NCI-H524 (cell line): ENCODE data around the gene IST1.
A peak's percentile ranks its signal among the peaks of the same experiment; 100 is the strongest.
"Not testable (repeated sequence)": the region's sequence is repeated elsewhere in the genome, so short reads cannot be mapped to it uniquely, and the experiment has no call there.

ENCODE experiments used
- DNase-seq, 2 experiments: peaks; one replicate each; lab custom pipeline; 2025; lab: John Stamatoyannopoulos, UW

IST1 gene

DNA sequence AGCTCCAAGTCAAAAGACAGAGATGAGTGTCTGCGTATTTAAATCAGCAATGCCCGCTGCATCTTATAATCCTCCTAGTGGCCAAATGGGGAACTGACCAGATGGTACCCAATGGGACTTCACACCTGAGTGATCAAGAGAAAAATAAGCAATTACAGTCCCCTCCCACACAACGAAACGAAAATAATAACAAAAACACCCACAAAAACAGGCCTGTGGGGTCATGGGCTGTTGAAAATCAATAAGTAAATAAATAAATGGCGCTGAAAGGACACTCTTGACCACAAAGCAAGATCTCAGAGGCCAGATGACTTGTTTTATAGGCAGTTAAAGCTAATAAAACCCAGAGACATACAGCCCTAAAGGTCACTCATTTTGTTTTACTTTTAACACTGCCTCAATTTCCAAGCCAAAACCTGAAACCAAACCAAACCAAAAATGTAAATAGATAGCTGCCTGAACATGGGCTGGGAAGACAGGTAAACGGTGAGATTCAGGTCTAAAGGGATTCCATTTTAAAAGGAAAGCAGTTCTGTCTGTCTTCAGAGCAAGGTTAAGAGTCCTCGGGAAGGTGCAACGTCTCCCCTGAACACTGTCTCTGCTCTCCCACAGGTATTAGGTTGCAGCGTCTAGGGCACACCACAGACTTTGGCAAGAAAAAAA is 12.7 kb upstream of the IST1 start:
- peak; percentile 83 to 88 for DNase-seq

DNA sequence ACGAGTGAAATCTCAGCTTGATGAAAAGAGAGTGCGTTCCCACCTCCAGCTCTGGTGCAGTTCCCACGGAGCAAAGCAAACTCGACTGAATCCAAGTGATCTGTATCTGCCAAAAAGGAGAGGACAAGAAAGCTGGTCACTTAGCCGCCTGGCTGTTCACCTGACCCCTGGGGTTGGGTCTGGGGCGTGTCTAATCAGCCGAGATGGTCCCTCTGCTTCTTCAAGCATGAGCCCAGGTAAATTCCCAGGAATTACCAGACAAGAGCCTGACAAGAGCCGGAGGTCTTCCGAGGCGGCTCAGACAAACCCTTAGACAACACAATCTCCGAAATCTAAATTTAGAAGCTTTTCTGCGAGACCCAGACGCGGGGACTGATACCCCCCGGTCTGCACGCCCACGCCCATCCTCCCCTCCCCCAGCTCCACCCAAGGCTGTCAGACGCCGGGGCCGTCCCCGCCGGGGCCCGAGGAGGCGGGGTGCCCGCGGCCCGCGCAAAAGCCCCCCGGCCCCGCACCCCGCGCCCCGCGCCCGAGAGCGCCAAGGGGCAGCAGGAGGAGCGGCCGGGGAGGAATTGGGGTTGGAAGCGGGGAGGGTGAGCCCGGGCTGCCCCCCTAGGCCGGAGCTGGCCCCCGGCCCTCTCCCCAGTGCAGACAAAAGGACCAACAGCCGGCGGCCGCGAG is 12.0 kb upstream of the IST1 start:
- DNase-seq = peak in 1 of 2 experiments; percentile 55

DNA sequence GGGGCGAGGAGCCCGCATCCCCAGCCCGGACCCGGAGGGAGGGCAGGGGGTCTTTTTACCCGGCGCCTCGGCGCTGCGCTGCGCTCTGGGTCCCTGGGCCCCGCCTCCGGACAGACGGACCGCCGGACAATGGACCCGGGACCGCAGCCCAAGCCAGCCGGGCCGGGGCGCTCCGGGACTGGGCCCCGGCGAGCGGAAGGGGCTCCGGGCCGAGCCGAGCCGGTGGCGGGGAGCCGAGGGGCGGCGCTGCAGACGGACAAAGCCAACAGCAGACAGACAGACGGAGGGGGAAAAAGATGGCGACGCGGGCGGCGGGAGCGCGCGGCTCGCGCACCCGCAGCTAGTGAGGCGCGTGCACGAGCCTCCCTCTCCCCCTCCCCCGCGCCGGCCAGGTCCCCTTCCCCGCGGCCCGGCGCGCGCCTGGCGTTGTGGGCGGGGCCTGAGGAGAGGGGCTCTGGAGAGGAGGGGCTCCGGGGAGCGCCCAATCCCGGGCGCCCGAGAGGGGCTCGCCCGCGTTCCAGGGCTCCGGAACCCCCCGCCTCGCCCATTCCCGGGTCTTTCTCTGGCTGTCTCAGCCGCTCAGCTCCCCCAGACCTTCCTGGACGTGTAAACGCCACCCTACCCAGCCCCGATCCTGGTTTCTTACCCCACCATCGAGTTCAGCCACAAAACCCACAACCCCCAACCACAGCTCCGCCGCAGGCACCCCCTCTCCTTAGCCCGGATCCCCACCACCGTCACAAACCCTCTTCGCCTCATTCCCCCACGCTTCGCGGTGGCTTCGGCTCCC is 11.3 kb upstream of the IST1 start, which contains the start of gene ZNF821:
ZNF821 (minus strand) TSS at position 334 of the 790 bp plus-strand sequence. CDS start 4,236 bp downstream, outside the sequence.
- DNase-seq = peak; percentile 77 to 89

DNA sequence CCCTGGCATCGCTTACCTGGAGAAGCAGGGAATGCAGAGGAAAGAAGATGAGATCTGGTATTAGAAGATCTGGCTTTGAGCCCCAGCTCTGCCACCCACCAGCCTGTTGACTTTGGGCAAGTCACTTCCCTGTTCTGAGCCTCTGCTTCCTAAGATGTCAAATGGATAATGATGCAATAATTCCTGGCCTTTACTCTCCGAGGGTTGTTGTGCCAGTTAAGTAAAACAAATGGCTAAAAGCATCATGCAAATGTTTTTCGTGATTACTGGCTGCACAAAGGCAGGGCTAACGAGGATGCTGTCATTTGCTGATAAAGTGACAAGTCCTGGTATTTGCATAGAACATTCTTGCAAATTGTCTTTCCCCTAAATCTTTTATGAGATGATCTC is 10.1 kb upstream of the IST1 start:
- no peak for DNase-seq

DNA sequence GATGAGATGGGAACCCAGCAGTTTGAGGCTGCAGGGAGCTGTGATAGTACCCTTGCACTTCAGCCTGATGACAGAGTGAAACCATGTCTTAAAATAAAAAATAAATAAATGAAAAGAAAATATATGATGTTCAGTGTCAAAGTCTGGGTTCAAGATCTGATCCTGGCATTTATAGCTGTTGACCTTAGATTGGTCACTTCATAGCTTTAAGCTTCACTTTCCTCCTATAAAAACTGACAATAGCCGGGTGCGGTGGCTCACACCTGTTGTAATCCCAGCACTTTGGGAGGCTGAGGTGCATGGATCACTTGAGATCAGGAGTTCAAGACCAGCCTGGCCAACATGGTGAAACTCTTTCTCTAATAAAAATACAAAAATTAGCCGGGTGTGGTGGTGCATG is 6.2 kb upstream of the IST1 start:
- DNase-seq = no peak

DNA sequence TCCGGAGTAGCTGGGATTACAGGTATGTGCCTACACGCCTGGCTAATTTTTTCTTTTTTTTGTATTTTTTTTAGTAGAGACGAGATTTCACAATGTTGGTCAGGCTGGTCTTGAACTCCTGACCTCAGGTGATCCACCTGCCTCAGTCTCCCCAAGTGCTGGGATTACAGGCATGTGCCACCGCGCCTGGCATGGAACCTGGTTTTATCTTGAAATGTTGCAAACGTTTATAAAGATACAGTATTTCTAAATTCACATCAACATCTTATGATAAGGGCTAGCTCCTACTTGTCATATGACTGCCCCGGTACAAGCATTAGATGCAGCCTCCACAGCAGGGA is 1.5 kb upstream of the IST1 start:
- no peak for DNase-seq

DNA sequence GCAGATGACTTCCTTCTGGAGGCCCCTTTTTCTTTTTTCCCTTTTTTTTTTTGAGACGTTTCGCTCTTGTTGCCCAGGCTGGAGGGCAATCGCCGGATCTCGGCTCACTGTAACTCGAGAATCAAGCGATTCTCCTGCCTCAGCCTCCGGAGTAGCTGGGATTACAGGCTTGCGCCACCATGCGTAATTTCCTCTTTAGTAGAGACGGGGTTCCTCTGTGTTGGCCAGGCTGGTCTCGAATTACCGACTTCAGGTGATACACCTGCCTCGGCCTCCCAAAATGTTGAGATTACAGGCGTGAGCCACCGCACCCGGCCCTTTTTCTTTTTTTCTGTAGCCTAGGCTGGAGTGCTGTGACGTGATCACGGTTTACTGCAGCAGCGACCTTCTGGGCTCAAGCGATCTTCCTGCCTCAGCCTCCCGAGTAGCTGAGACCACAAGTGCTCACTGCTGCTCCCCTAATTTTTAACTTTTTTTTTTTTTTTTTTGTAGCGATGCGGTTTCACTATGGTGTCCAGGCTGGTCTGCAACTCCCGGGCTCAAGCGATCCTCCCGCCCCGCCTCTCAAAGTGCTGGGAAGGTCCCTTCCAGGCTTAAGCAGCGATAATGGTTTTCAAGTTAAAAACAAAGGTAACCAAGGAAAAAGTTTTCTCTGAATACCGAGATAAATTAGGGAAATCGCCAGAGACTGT is 956 bp upstream of the IST1 start:
- peak; percentile 49 to 66 for DNase-seq

DNA sequence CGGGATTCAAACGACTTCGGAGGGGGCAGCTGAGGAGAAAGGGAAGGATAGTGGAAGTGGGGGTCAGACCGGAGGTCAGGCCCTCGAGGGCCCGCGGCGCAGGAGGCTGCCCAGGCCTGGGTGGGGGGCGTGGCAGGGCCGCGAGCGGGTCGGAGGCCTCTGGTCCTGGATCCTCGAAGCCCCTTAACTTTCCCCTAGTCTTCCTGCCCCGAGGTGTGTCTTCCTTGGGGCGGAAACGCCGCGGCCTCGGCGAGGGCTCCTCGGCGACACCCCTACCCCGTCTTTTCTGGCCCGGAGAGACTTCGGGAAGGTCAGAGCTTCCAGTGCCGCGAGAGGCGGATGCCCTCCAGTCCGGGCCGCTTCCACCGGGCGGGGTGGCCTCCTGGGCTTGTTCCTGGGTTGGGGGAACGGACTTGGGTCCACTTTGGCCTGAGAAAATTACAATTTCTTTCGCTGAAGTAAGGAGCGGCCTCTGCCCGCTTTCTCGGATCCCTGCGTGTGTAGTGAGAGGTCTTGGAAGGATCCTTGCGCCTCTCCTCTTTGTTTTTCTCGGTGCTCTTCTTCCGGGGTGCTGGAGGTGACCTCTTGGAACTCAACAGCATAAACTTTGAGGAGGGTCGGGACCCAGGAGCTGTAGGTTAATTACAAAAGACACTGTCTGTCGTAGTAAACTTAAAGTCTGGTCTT is 491 bp downstream of the IST1 start:
- DNase-seq = peak; percentile 20 to 29

DNA sequence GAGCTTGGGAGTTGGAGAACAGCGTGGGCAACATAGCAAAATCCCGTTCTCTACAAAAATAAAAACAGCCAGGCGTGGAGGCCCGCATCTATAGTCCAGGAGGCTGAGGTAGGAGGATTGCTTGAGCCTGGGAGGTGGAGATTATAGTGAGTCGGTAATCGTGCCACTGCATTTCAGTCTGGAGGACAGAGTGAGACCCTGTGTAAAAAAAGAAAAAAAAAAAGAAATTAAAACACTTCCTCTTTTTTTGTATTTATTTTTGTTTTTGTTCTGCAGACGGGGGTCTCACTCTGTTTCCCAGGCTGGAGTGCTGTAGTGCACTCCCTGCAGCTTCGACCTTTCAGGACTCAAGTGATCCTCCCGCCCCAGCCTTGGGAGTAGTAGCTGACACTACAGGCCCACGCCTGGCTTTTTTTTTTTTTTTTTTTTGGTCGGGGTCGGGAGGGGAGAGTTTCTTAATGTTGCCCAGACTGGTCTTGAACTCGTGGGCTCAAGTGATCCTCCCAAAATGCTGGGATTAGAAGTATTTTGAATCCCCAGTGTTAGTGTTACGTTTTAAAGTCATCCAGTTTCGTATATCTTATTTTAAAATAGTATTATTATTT is 1.5 kb downstream of the IST1 start:
- DNase-seq = no peak

DNA sequence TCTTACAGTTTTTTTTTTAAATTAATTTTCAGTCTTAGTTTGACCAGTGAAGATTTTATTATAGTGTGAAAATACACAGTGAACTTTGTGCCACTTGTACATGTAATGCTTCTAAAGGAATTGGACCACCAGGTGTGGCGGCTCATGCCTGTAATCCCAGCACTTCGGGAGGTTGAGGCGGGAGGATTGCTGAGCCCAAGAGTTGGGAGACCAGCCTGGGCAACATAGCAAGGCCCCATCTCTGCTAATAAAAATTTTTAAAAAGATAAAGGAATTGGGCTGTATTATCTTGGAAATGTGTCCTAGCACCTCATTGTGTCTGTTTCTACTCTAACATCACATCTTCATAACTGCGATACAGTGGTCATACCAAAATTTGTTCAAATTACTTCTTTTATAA is 3.8 kb downstream of the IST1 start:
- no peak for DNase-seq

DNA sequence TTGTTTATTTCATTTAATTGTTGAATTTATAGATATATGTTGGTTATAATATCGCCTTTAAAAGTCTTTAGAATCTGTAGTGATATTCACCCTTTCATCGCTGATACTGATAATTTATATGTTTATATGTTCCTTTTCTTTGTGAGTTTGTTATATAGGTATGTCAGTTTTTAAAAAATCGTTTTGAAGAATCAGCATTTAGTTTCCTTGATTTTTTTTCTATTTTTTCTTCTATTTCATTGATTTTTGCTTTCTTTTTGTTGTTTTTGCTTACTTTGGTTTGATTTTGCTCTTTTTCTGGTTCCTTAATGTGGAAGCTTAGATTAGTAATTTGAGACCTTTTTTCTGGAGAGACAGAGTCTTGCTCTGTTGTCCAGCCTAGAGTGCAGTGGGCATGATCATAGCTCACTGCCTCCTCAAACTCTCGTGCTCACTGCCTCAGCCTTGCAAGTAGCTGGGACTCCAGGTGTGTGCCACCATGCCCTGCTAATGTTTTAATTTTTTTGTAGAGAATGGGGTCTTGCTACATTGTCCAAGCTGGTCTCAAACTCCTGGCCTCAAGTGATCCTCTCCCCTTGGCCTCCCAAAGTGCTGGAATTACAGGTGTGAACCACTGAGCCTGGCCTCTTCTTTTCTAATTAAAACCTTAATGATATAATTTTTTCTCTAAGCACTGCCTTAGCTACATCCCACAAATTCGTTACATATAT is 7.5 kb downstream of the IST1 start:
- no peak for DNase-seq

DNA sequence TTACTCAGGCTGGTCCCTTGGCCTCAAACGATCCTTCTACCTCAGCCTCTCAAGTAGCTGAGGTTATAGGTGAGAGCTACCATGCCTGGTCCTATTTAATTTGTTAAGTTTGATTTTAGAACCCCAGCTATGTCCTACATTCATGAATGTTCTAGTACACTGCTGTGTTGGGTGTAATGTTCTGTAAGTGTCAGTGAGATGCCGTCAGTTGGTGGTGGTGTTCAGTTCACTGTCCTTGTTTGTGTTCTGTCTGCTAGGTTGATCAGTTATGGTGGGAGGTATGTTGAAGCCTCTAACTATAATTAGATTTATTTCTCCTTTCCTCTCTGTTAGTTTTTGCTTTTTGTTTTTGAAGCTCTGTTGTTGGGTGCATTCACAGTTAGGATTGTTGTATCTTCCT is 8.3 kb downstream of the IST1 start:
- DNase-seq = no peak

DNA sequence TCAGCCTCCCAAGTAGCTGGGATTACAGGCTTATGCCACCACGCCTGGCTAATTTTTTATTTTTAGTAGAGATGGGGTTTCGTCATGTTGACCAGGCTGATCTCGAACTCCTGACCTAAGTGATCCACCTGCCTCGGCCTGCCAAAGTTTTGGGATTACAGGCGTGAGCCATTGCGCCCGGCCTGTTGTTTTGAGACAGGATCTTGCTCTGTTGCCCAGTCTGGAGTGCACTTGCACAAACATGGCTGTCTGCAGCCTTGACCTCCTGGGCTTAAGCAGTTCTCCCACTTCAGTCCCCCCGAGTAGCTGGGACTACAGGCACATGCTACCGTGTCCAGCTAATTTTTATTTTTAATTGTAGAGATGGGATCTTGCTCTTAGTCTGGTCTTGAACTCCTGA is 8.9 kb downstream of the IST1 start:
- no peak for DNase-seq

DNA sequence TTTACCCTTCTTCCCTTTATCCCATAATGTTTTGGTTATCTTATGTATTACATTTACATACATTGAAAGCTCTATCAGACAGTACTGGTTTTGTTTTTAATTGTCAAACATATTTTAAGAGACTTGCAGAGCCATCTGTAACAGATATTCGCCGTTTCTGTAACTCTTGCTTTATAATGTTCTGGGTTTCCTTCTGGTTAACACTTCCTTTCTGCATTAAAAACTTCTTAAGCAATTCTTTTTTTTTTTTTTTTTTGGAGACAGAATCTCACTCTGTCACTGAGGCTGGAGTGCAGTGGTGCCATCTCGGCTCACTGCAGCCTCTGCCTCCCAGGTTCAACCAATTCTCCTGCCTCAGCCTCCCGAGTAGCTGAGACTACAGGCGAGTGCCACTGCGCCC is 10.4 kb downstream of the IST1 start:
- DNase-seq = not testable (repeated sequence)

DNA sequence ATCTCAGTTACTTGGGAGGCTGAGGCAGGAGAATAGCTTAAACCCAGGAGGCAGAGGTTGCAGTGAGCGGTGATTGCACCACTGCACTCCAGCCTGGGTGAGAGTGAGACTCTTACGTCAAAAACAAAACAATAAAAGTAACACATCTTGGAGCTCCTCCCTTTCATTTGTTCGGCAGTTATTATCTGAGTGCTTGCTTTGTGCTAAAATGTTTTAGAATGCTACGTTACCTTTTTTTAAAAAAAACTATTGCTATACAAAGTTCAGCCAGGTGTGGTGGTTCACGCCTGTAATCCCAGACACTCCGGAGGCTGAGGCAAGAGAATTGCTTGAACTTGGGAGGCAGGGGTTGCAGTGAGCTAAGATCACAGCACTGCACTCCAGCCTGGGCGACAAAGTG is 15.8 kb downstream of the IST1 start:
- DNase-seq = no peak

DNA sequence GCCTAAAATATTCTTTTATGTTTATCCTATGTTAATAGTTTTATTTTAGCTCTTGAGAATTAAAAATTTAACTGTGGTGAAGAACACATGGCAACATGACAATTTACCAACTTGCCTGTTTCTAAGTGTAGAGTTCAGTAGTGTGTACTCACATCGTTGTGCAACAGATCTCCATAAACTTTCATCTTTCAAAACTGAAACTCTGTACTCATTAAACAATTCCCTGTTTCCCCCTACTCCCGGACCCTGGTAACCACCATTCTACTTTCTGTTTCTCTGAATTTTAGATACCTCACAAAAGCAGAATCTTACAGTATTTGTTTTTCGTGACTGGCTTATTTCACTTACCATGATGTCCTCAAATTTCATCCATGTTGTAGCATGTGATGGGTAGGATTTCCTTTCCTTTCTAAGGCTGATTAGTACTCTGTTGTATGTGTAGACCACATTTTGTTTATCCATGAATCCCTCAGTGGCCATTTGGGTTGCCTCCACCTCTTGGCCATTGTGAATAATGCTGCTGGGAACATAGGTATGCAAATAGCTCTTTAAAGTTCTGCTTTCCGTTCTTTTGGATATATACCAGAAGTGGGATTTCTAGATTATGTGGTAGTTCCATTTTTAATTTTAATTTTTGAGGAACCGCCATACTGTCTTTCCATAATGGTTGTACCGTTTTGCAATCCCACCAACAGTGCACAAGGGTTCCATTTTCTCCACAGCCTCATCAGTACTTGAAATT is 17.4 kb downstream of the IST1 start:
- DNase-seq = no peak

DNA sequence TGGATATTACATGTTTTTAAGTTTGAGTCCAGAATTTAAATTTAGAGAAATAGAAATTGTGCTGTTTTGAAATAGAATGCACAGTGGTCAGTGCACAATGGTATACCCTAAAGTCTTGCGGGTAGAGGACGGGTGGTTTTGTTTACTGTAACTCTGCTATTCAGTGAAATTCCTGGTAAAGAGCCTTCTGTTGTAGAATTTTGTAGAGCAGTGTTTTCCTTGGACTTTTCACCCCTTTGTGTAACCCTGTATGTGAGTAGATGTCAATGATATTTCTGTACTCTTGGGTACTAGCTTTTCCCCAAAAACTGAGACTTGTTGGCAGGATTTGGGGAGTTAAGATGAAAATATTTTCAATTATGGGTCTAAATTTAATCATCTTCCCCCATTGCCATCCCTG is 19.5 kb downstream of the IST1 start:
- DNase-seq = no peak

DNA sequence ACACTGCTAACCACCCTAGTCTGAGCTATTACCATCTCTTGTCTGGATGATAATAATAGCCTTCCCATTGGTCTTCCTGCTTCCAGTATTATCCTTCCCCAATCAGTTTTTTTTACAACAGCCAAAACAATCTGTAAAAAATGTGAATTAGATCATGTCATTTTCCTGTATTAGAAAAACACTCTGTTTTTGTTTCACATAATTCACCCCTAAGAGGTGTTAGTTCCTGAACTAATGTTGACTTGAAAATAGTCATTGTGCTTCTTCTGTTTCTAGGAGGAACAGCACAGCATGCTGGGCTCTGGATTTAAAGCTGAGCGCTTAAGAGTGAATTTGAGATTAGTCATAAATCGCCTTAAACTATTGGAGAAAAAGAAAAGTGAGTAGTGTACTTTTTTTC is 20.0 kb downstream of the IST1 start:
- DNase-seq = no peak

DNA sequence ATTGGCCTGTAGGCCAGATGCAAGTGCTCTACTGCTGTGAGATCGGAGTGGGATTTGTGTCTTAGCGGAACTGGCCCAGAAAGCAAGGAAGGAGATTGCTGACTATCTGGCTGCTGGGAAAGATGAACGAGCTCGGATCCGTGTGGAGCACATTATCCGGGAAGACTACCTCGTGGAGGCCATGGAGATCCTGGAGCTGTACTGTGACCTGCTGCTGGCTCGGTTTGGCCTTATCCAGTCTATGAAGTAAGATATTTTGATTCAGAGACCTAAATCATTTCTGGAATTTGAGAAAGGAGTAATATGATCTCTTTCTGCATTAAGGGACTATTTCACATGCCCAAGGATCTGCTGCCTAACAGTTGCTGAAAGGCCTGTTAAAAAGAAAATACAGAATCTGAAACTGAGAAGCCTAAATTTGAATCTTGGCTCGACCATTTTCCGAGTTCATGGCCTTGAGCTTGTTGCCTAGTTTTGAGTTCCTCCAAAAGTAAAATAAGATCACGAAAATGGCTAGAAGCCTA is 21.1 kb downstream of the IST1 start:
- no peak for DNase-seq

DNA sequence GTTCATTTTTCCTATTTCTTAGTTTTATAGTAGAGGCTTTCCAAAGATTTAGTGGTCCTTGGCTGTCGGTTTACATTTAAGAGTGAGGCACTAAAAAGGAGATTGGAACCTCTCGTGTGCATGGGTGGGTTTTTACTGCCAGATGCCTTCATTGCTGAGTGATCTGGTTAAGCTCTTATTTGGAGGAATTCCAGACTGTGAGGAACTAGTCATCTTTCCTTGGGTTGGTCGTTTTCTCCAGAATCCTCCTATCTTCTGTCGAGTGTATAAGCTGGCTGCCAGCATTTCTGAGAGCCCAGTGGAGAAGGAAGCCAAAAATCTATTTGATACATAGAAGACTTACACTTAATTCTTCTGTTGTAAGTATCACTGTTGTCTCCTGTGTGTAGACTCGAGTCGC is 22.6 kb downstream of the IST1 start:
- DNase-seq = no peak
